HCT116 (cell line): ENCODE measurements around the gene CADPS. TPM values are rescaled to one million over a fixed set of nuclear protein-coding genes. Genes with fewer than 3 reads are reported as not detected.

Source experiments
- ATAC-seq: fragments of 200-7000 bp; cut with Tn5 transposase; 2 replicates; pipeline ENCODE4 v1.9.1; 2020; ENCODE audit warnings: mild to moderate bottlenecking, moderate library complexity
- BruUV-seq: library from RNA; stranded (reverse); fragments of 400-500 nt; replicated peaks from 2 replicates; lab custom pipeline; 2021; lab: Mats Ljungman, UMichigan
- CTCF ChIA-PET: fragments of 300-600 bp; sonication (Branson Sonifier 250); formaldehyde crosslinking; loops from one replicate; lab custom pipeline; 2021; ENCODE audit warnings: antibody characterized with exemption; lab: Charles Lee
- POLR2A ChIA-PET: fragments of 300-600, 350-600 bp; sonication (Branson Sonifier 250); formaldehyde crosslinking; loops from one replicate; lab custom pipeline; 2021; ENCODE audit warnings: antibody characterized with exemption; lab: Charles Lee
- RAD21 ChIA-PET, 2 experiments: fragments of 300-600 bp; sonication (Branson Sonifier 250); formaldehyde crosslinking; loops; one replicate each; lab custom pipeline; 2023; ENCODE audit warnings: low total read pairs in 2 of 2; ENCODE audit not compliant: uncharacterized antibody in 2 of 2, unreplicated experiment in 2 of 2, low non-redundant PET in 1 of 2; lab: Charles Lee
- DNase-seq: peaks from one replicate; pipeline ENCODE4 v3.0.0-alpha.2; 2010; ENCODE audit warnings: low read depth, low spot score
- H2AFZ ChIP-seq: fragments of 200-600 bp; shearing (Covaris generic), sonication (generic); 2 replicates; pipeline ENCODE4 v1.6.1; 2017; ENCODE audit warnings: low read depth, mixed run types, mixed read lengths, antibody characterized with exemption, low read length; ENCODE audit not compliant: poor library complexity, severe bottlenecking
- H3K27ac ChIP-seq: 2 replicates; pipeline ENCODE4 v1.5.1; 2012; ENCODE audit warnings: low read depth, low read length
- H3K27me3 ChIP-seq: fragments of 200-600 bp; sonication (generic); 2 replicates; pipeline ENCODE4 v1.6.1; 2016; ENCODE audit warnings: mixed run types, low read length, mixed read lengths; ENCODE audit not compliant: insufficient read depth
- H3K36me3 ChIP-seq, 2 experiments: fragments of 200-500 bp in 1 of 2; fragments of 200-600 bp in 1 of 2; sonication (Bioruptor generic) in 1 of 2; sonication (generic) in 1 of 2; 2 replicates each; pipeline versions ENCODE4 v1.5.1 to v1.6.1; 2014 to 2016; ENCODE audit warnings: low read length in 2 of 2, inconsistent platforms in 1 of 2, mixed read lengths in 1 of 2, mixed run types in 1 of 2; ENCODE audit not compliant: insufficient read depth in 2 of 2, control insufficient read depth in 1 of 2
- H3K4me1 ChIP-seq, 2 experiments: fragments of 200-600 bp in 1 of 2; sonication (generic) in 1 of 2; 2 replicates each; pipeline versions ENCODE4 v1.5.1 to v1.6.1; 2012 to 2017; ENCODE audit warnings: low read length in 2 of 2, inconsistent platforms in 1 of 2, mild to moderate bottlenecking in 1 of 2, mixed read lengths in 1 of 2, mixed run types in 1 of 2, moderate library complexity in 1 of 2; ENCODE audit not compliant: insufficient read depth in 2 of 2, control insufficient read depth in 1 of 2
- H3K4me2 ChIP-seq: fragments of 200-600 bp; sonication (generic); 2 replicates; pipeline ENCODE4 v1.6.1; 2017; ENCODE audit warnings: mixed run types, low read length, mixed read lengths
- H3K4me3 ChIP-seq, 2 experiments: fragments of 200-600 bp in 1 of 2; sonication (generic) in 1 of 2; replicated peaks in 1 of 2; 2 replicates each; pipeline ENCODE4 v1.5.1; 2011 to 2016; ENCODE audit warnings: low read length in 2 of 2, control low read depth in 1 of 2, low read depth in 1 of 2, mild to moderate bottlenecking in 1 of 2, mixed read lengths in 1 of 2, mixed run types in 1 of 2
- H3K79me2 ChIP-seq: fragments of 200-600 bp; sonication (generic); 2 replicates; pipeline ENCODE4 v1.6.1; 2017; ENCODE audit warnings: mild to moderate bottlenecking, mixed run types, low read length, moderate library complexity, mixed read lengths; ENCODE audit not compliant: insufficient read depth
- H3K9ac ChIP-seq: fragments of 200-600 bp; sonication (generic); 2 replicates; pipeline ENCODE4 v1.6.1; 2016; ENCODE audit warnings: low read length, mixed read lengths
- H3K9me2 ChIP-seq: fragments of 200-600 bp; sonication (generic), shearing (Covaris generic); 2 replicates; pipeline ENCODE4 v1.6.1; 2017; ENCODE audit warnings: mixed run types, mild to moderate bottlenecking, moderate library complexity; ENCODE audit not compliant: insufficient read depth
- H3K9me3 ChIP-seq, 2 experiments: fragments of 200-500 bp in 1 of 2; fragments of 200-600 bp in 1 of 2; sonication (Bioruptor generic) in 1 of 2; sonication (generic) in 1 of 2; 2 replicates each; pipeline ENCODE4 v1.6.1; 2014 to 2017; ENCODE audit warnings: low read length in 2 of 2, mixed read lengths in 2 of 2, inconsistent platforms in 1 of 2, low read depth in 1 of 2, mild to moderate bottlenecking in 1 of 2, mixed run types in 1 of 2, moderate library complexity in 1 of 2; ENCODE audit not compliant: control insufficient read depth in 1 of 2, insufficient read depth in 1 of 2
- H4K20me1 ChIP-seq: fragments of 200-600 bp; sonication (generic), shearing (Covaris generic); 2 replicates; pipeline ENCODE4 v1.6.1; 2017; ENCODE audit warnings: mixed run types, mild to moderate bottlenecking, moderate library complexity; ENCODE audit not compliant: insufficient read depth
- CEBPB ChIP-seq: IDR thresholded peaks from 2 replicates; pipeline ENCODE4 v1.6.1; 2012; ENCODE audit warnings: low read depth
- ELF1 ChIP-seq: IDR thresholded peaks from 2 replicates; pipeline ENCODE4 v1.6.1; 2012; ENCODE audit warnings: low read depth, borderline replicate concordance
- FOSL1 ChIP-seq: IDR thresholded peaks from 2 replicates; pipeline ENCODE4 v1.6.1; 2012; ENCODE audit warnings: low read depth
- JUND ChIP-seq: IDR thresholded peaks from 2 replicates; pipeline ENCODE4 v1.6.1; 2012
- POLR2A ChIP-seq: IDR thresholded peaks from 2 replicates; pipeline ENCODE4 v1.7.0; 2011; ENCODE audit warnings: borderline replicate concordance; ENCODE audit not compliant: insufficient read depth, insufficient read length; ENCODE audit errors: extremely low read depth
- POLR2AphosphoS5 ChIP-seq: IDR thresholded peaks from 2 replicates; pipeline ENCODE4 v1.6.1; 2011; ENCODE audit warnings: mild to moderate bottlenecking, low read depth, low read length, moderate library complexity
- RAD21 ChIP-seq: IDR thresholded peaks from 2 replicates; pipeline ENCODE4 v1.6.1; 2012; ENCODE audit warnings: low read depth, mild to moderate bottlenecking
- SP1 ChIP-seq: IDR thresholded peaks from 2 replicates; pipeline ENCODE4 v1.6.1; 2012; ENCODE audit warnings: low read depth
- SRF ChIP-seq: IDR thresholded peaks from 2 replicates; pipeline ENCODE4 v1.6.1; 2012; ENCODE audit warnings: low read depth
- TCF7L2 ChIP-seq: IDR thresholded peaks from 2 replicates; pipeline ENCODE4 v1.7.0; 2011; ENCODE audit warnings: borderline replicate concordance, inconsistent platforms; ENCODE audit not compliant: insufficient read depth, insufficient read length; ENCODE audit errors: extremely low read depth
- ZFX ChIP-seq: fragments of 450-650 bp; IDR thresholded peaks from 2 replicates; pipeline ENCODE4 v1.6.1; 2017
- intact Hi-C: fragments of 100-400 bp; cut with micrococcal nuclease; formaldehyde crosslinking; loops from 2 replicates; pipeline ENCODE4 v1.10.0; 2022
- total RNA-seq: library from RNA; stranded (reverse); gene quantifications from one replicate; pipeline ENCODE4 v1.2.1, GENCODE V29; 2021; ENCODE audit not compliant: unreplicated experiment
- TF ChIP-seq, protein P1 (sequence below): IDR thresholded peaks from 2 replicates; pipeline ENCODE4 v1.6.1; 2012
- TF ChIP-seq, protein P2 (sequence below): IDR thresholded peaks from 2 replicates; pipeline ENCODE4 v1.6.1; 2011; ENCODE audit warnings: mild to moderate bottlenecking, low read length, moderate library complexity; ENCODE audit not compliant: insufficient replicate concordance; ENCODE audit errors: extremely low read depth
- TF ChIP-seq, protein P3 (sequence below): IDR thresholded peaks from 2 replicates; pipeline ENCODE4 v1.6.1; 2012

Gene CADPS
- total RNA-seq, 1 experiment from 2014 or later = not detected

DNA sequence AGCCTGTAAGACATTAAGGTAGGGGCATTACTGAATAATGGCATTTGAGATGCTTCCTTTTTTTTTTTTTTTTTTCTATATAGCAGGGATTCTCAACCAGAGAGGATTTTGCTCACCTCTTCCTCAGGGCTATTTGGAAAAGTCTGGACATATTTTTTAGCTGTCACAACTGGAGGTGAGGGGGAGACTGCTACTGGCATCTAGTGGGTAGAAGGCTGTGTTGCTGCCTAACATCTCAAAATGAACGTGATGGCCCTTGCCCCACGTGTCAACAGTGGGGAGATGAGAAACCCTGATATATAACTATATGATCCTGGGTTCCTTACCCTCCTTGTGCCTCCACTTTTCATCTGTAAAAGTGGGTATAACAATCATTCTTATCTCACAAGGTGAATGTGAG, 71.9 kb downstream of the CADPS start:
- no peak overlapping the region for H3K4me3 ChIP-seq
- H3K36me3 ChIP-seq = no peaks in the 10 kb centered on the region
- H3K27me3 ChIP-seq = no peaks in the 10 kb centered on the region
- DNase-seq (no peak), ATAC-seq (no peak)
- no peaks in the 10 kb centered on the region for H3K4me1 ChIP-seq
- ChIA-PET RAD21 (no interaction called here), CTCF (no interaction called here), POLR2A (no interaction called here)
- TF ChIP-seq CEBPB (no peak), TCF7L2 (no peak), ZFX (no peak), POLR2A (no peak), POLR2AphosphoS5 (no peak), ELF1 (no peak)
- TF ChIP-seq, protein P1, sequence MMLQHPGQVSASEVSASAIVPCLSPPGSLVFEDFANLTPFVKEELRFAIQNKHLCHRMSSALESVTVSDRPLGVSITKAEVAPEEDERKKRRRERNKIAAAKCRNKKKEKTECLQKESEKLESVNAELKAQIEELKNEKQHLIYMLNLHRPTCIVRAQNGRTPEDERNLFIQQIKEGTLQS = no peak
- TF ChIP-seq, protein P2, sequence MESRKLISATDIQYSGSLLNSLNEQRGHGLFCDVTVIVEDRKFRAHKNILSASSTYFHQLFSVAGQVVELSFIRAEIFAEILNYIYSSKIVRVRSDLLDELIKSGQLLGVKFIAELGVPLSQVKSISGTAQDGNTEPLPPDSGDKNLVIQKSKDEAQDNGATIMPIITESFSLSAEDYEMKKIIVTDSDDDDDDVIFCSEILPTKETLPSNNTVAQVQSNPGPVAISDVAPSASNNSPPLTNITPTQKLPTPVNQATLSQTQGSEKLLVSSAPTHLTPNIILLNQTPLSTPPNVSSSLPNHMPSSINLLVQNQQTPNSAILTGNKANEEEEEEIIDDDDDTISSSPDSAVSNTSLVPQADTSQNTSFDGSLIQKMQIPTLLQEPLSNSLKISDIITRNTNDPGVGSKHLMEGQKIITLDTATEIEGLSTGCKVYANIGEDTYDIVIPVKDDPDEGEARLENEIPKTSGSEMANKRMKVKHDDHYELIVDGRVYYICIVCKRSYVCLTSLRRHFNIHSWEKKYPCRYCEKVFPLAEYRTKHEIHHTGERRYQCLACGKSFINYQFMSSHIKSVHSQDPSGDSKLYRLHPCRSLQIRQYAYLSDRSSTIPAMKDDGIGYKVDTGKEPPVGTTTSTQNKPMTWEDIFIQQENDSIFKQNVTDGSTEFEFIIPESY = no peak
- H3K9me3 ChIP-seq = no peaks in the 10 kb centered on the region
- intact Hi-C loops = no loop called here
- H3K27ac ChIP-seq = no peak overlapping the region
- BruUV-seq = no TSS peak
- H3K4me2 ChIP-seq = no peak overlapping the region
- H3K79me2 ChIP-seq = no peaks in the 10 kb centered on the region
- no peaks in the 10 kb centered on the region for H3K9me2 ChIP-seq
- no peaks in the 10 kb centered on the region for H4K20me1 ChIP-seq
- no peak overlapping the region for H3K9ac ChIP-seq
- H2AFZ ChIP-seq = no peak overlapping the region

DNA sequence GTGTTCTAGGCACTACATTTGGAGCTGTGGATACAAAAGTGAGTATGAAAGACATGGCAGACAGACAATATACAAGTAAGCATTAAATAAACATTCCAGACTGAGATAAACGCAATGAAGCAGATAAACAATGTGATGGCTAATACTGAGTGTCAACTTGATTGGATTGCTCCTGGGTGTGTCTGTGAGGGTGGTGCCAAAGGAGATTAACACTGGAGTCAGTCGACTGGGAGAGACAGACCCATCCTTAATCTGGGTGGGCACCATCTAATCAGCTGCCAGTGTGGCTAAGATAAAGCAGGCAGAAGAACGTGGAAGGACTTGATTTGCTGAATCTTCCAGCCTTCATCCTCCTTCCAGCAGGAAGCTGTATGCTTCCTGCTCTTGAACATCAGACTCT, 77.2 kb downstream of the CADPS start:
- ChIA-PET RAD21 (no interaction called here), CTCF (no interaction called here), POLR2A (no interaction called here)
- H3K4me3 ChIP-seq = no peak overlapping the region
- H3K9me2 ChIP-seq = no peaks in the 10 kb centered on the region
- H3K4me2 ChIP-seq = no peak overlapping the region
- ATAC-seq = no peak
- no peaks in the 10 kb centered on the region for H3K9me3 ChIP-seq
- H3K36me3 ChIP-seq = no peaks in the 10 kb centered on the region
- TF ChIP-seq SP1 (no peak), TCF7L2 (no peak), SRF (no peak), FOSL1 (no peak), JUND (no peak), ZFX (no peak), RAD21 (no peak), CEBPB (no peak)
- TF ChIP-seq, protein P3, sequence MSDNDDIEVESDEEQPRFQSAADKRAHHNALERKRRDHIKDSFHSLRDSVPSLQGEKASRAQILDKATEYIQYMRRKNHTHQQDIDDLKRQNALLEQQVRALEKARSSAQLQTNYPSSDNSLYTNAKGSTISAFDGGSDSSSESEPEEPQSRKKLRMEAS = no peak
- BruUV-seq = no TSS peak
- H3K4me1 ChIP-seq = no peaks in the 10 kb centered on the region
- H3K9ac ChIP-seq = no peak overlapping the region
- H3K27ac ChIP-seq = no peak overlapping the region
- no peaks in the 10 kb centered on the region for H3K79me2 ChIP-seq
- H4K20me1 ChIP-seq = no peaks in the 10 kb centered on the region
- DNase-seq = no peak
- H3K27me3 ChIP-seq = no peaks in the 10 kb centered on the region
- no peak overlapping the region for H2AFZ ChIP-seq
- intact Hi-C loops = no loop called here
